Ovary (tissue), 9 donors: ENCODE measurements around the gene KLHL28. TPM values are rescaled to one million over a fixed set of nuclear protein-coding genes. Genes with fewer than 3 reads are reported as not detected.

Experiments used
- DNase-seq, 5 donors: peaks; one replicate each; pipeline ENCODE4 v3.0.0-alpha.2; 2019 to 2020
- H3K27ac ChIP-seq, 2 donors: fragments of 200-600 bp; one replicate each; pipeline versions ENCODE4 v1.5.1 to v1.8.0; 2019 to 2022
- H3K27me3 ChIP-seq: fragments of 200-600 bp; one replicate; pipeline ENCODE4 v1.8.0; 2022
- H3K36me3 ChIP-seq: fragments of 200-600 bp; sonication (generic); one replicate; pipeline ENCODE4 v1.5.1; 2019
- H3K4me1 ChIP-seq: one replicate; pipeline ENCODE4 v1.8.1; 2013; ENCODE audit warnings: mild to moderate bottlenecking, moderate library complexity; ENCODE audit not compliant: insufficient read depth
- H3K4me3 ChIP-seq: fragments of 200-600 bp; sonication (generic); one replicate; pipeline ENCODE4 v1.5.1; 2017
- H3K9me3 ChIP-seq, 2 donors: fragments of 200-600 bp in 1 of 2; sonication (generic) in 1 of 2; one replicate each; pipeline versions ENCODE4 v1.5.1 to v1.8.1; 2013 to 2019; ENCODE audit warnings: mild to moderate bottlenecking in 1 of 2, moderate library complexity in 1 of 2
- EP300 ChIP-seq: sonication (generic); formaldehyde crosslinking; IDR thresholded peaks from one replicate; pipeline ENCODE4 v1.6.1; 2017; ENCODE audit warnings: antibody characterized with exemption
- POLR2A ChIP-seq: fragments of 450-650 bp; IDR thresholded peaks from one replicate; pipeline ENCODE4 v1.6.1; 2017; ENCODE audit warnings: antibody characterized with exemption, mild to moderate bottlenecking, moderate library complexity
- WGBS, 3 donors: extraction: QIAGEN DNeasy Blood & Tissue Kit in 1 of 3; methylation state at CpG; one replicate each; pipeline versions ENCODE4 v1.1.5 to v1.1.7; 2013 to 2017; 5-methylcytosine and 5-hydroxymethylcytosine counted together
- intact Hi-C, 4 donors: fragments of 100-400 bp; cut with DNase I; formaldehyde crosslinking; loops; one replicate each; pipeline versions ENCODE4 v1.11.0 to v1.15.1; 2022 to 2023
- polyA plus RNA-seq, 2 donors: library from polyadenylated mRNA; stranded (reverse); fragments of 200-250 nt in 1 of 2; fragments of 350-450 nt in 1 of 2; fragmentation: Illumina TruSeq in 1 of 2; extraction: RNeasy Lipid Tissue Mini Kit (QIAGEN cat#74804) in 1 of 2; gene quantifications; one replicate each; pipeline ENCODE4 v1.2.3, GENCODE V29; 2013 to 2014
- total RNA-seq, 7 donors: library from RNA; depleted of rRNA in 2 of 7; stranded (reverse); fragments of >200 nt in 2 of 7; fragmentation: NEBNext Ultra II Directional in 3 of 7; extraction: Animal tissue kit (Norgen Biotek cat#: 25700) in 3 of 7; gene quantifications; one replicate each; pipeline versions ENCODE4 v1.1.0 to v1.2.4, GENCODE V29; 2016 to 2023
- TF ChIP-seq, protein P1 (sequence below), 3 donors: fragments of 450-650 bp in 2 of 3; fragments of 200-600 bp in 1 of 3; IDR thresholded peaks; one replicate each; pipeline versions ENCODE4 v1.5.1 to v1.8.0; 2016 to 2022; ENCODE audit warnings: antibody characterized with exemption in 3 of 3, mild to moderate bottlenecking in 1 of 3
- donor health status: DM: no; HTN: no; CAD: no; lungs with moderate emphysema.
- donor health status: DM: no; HTN: no; CAD: no.
- donor health status: Bipolar disorder and iron deficiency.
- donor health status: DM: yes; HTN: yes; CAD: no.
- donor health status: DM: no; HTN: no; CAD: no.
- donor health status: DM: yes; HTN: yes; CAD: no.

The KLHL28 gene
- total and polyA plus RNA-seq, 9 donors: 4.4 to 16.4 (median 14.7) TPM

DNA sequence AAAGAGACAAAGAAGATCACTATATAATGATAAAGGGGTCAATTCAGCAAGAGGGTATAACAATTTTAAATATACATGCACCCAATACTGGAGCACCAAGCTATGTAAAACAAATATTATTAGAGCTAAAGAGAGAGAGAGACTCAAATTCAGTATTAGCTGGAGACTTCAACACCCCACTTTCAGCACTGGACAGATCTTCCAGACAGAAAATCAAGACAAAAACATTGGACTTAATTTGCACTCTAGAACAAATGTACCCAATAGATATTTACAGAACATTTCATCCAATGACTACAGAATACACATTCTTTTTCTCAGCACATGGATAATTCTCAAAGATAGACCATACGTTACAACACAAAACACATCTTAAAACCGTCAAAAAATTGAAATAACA lies 81.0 kb downstream of the KLHL28 start:
- no peak overlapping the region for H3K4me3 ChIP-seq
- H3K36me3 ChIP-seq: no peaks in the 10 kb centered on the region
- no peaks in the 10 kb centered on the region for H3K27me3 ChIP-seq
- H3K4me1 ChIP-seq: no peaks in the 10 kb centered on the region
- 80 to 91% (median 88%) methylated on average over 2 of the region's 2 CpGs for WGBS, 3 donors
- intact Hi-C loops: no loop called here
- H3K27ac ChIP-seq: no peak overlapping the region
- H3K9me3 ChIP-seq: no peaks in the 10 kb centered on the region
- no peak for TF ChIP-seq POLR2A
- TF ChIP-seq EP300: no peak
- TF ChIP-seq, protein P1, sequence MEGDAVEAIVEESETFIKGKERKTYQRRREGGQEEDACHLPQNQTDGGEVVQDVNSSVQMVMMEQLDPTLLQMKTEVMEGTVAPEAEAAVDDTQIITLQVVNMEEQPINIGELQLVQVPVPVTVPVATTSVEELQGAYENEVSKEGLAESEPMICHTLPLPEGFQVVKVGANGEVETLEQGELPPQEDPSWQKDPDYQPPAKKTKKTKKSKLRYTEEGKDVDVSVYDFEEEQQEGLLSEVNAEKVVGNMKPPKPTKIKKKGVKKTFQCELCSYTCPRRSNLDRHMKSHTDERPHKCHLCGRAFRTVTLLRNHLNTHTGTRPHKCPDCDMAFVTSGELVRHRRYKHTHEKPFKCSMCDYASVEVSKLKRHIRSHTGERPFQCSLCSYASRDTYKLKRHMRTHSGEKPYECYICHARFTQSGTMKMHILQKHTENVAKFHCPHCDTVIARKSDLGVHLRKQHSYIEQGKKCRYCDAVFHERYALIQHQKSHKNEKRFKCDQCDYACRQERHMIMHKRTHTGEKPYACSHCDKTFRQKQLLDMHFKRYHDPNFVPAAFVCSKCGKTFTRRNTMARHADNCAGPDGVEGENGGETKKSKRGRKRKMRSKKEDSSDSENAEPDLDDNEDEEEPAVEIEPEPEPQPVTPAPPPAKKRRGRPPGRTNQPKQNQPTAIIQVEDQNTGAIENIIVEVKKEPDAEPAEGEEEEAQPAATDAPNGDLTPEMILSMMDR (IDR thresholded peaks at IDR 0.05): no peak
- no peak for DNase-seq

Other genes with a start within 250 kb of the KLHL28 start
- gene TOGARAM1, start 243 bp upstream of the KLHL28 start, total RNA-seq: 10 to 100 TPM; 17.8 to 28.3 (median 21.8) TPM
- gene TOGARAM1, start 243 bp upstream of the KLHL28 start, polyA plus RNA-seq: 10 to 100 TPM in 1 of 2 donors, 1 to 10 TPM in 1; 8.4 to 18.4 TPM
- 10 to 100 TPM; 24.9 to 50.5 (median 41.1) TPM for gene PRPF39, start 122.2 kb upstream of the KLHL28 start, total RNA-seq
- 10 to 100 TPM; 20.9 to 23.1 TPM for gene PRPF39, start 122.2 kb upstream of the KLHL28 start, polyA plus RNA-seq
- gene FKBP3, start 172.5 kb upstream of the KLHL28 start, total RNA-seq: 10 to 100 TPM; 38.3 to 50.8 (median 43.5) TPM
- 10 to 100 TPM; 41.5 to 65.9 TPM for gene FKBP3, start 172.5 kb upstream of the KLHL28 start, polyA plus RNA-seq
- 1 to 10 TPM; 4.4 to 9.1 (median 6.2) TPM for gene FANCM, start 174.0 kb upstream of the KLHL28 start, total RNA-seq
- 1 to 10 TPM; 2.4 to 3.0 TPM for gene FANCM, start 174.0 kb upstream of the KLHL28 start, polyA plus RNA-seq